BE2C (cell line): ENCODE measurements around the gene OR6A2.

ENCODE experiments used
- DNase-seq: peaks from one replicate; pipeline ENCODE4 v3.0.0-alpha.2; 2020
- H3K27me3 ChIP-seq: fragments of 250-450 bp; sonication (Bioruptor Pico); 2 replicates; pipeline ENCODE4 v1.5.1; 2020; ENCODE audit warnings: mild to moderate bottlenecking
- H3K36me3 ChIP-seq: fragments of 250-450 bp; sonication (Bioruptor Pico); 2 replicates; pipeline ENCODE4 v1.5.1; 2020; ENCODE audit warnings: mild to moderate bottlenecking
- H3K4me1 ChIP-seq: fragments of 250-450 bp; sonication (Bioruptor Pico); 2 replicates; pipeline ENCODE4 v1.5.1; 2020
- H3K4me3 ChIP-seq: 2 replicates; pipeline ENCODE4 v1.5.1; 2011; ENCODE audit warnings: low read depth, low read length
- H3K9me3 ChIP-seq: fragments of 250-450 bp; sonication (Bioruptor Pico); 2 replicates; pipeline ENCODE4 v1.5.1; 2020
- TF ChIP-seq, protein P1 (sequence below): IDR thresholded peaks from 2 replicates; pipeline ENCODE4 v1.5.1; 2012; ENCODE audit warnings: mild to moderate bottlenecking, low read depth, low read length

The OR6A2 gene

DNA sequence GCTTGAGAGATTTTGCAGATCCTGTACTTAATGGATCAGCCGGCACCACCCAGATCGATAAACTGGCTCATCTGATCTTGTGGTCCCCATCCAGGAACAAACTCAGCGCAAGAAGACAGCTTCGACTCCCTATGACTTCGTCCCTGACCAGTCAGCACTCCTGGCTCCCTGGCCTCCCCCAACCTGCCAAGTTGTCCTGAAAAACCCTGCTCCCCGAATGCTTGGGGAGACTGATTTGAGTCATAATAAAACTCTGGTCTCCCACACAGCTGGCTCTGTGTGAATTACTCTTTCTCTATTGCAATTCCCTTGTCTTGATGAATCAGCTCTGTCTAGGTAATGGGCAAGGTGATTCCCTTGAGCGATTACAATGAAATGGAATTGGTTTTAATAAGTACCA is 57.2 kb downstream of the OR6A2 start:
- DNase-seq: no peak
- Histone ChIP-seq H3K27me3 (peaks cover 10% of the 10 kb centered on the region), H3K4me3 (no peak overlapping the region), H3K9me3 (no peaks in the 10 kb centered on the region), H3K36me3 (no peaks in the 10 kb centered on the region), H3K4me1 (no peaks in the 10 kb centered on the region)
- TF ChIP-seq, protein P1, sequence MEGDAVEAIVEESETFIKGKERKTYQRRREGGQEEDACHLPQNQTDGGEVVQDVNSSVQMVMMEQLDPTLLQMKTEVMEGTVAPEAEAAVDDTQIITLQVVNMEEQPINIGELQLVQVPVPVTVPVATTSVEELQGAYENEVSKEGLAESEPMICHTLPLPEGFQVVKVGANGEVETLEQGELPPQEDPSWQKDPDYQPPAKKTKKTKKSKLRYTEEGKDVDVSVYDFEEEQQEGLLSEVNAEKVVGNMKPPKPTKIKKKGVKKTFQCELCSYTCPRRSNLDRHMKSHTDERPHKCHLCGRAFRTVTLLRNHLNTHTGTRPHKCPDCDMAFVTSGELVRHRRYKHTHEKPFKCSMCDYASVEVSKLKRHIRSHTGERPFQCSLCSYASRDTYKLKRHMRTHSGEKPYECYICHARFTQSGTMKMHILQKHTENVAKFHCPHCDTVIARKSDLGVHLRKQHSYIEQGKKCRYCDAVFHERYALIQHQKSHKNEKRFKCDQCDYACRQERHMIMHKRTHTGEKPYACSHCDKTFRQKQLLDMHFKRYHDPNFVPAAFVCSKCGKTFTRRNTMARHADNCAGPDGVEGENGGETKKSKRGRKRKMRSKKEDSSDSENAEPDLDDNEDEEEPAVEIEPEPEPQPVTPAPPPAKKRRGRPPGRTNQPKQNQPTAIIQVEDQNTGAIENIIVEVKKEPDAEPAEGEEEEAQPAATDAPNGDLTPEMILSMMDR: no peak
